ENCODE data around the gene ARHGAP23.

Gene ARHGAP23

GRCh38 chr17:38416840-38417209 lies 11.4 kb upstream of the ARHGAP23 start:
- Histone ChIP-seq H3K4me3 (ENCODE audit: insufficient read depth, low read length, poor library complexity, severe bottlenecking) (no peak overlapping the region), H3K9me3 (ENCODE audit: insufficient read depth, low read length) (no peaks in the 10 kb centered on the region), H3F3A (ENCODE audit: insufficient read depth) (peaks cover 12% of the 10 kb centered on the region; the same call in 1 of the 2 replicates), H3K27ac (ENCODE audit: low read depth, low read length) (no peak overlapping the region), H3K79me2 (ENCODE audit: insufficient read depth, low read length) (no peaks in the 10 kb centered on the region), H3K9me2 (replicated peaks; ENCODE audit: insufficient read depth, low read length) (no peaks in the 10 kb centered on the region), H3K36me3 (ENCODE audit: low read length) (no peaks in the 10 kb centered on the region), H4K20me1 (ENCODE audit: low read depth, low read length) (no peaks in the 10 kb centered on the region), H3K27me3 (ENCODE audit: low read length) (no peaks in the 10 kb centered on the region), H3K9ac (ENCODE audit: low read length) (no peak overlapping the region), H3K4me2 (ENCODE audit: low read depth, low read length, poor library complexity, severe bottlenecking) (no peak overlapping the region), H2AFZ (ENCODE audit: low read depth, low read length, severe bottlenecking) (no peak overlapping the region)
- TF ChIP-seq CTCF (IDR thresholded peaks at IDR 0.05; ENCODE audit: insufficient read depth, low read length, poor library complexity, severe bottlenecking): no peak
- no peak for TF ChIP-seq EZH2phosphoT487 (conservative IDR thresholded peaks at IDR 0.05; ENCODE audit: low read length)

- Histone ChIP-seq H3K9me3 (ENCODE audit: insufficient read depth, low read length) (no peaks in the 10 kb centered on the region), H3F3A (ENCODE audit: insufficient read depth) (peaks cover 12% of the 10 kb centered on the region; the same call in 1 of the 2 replicates), H3K9me2 (replicated peaks; ENCODE audit: insufficient read depth, low read length) (no peaks in the 10 kb centered on the region), H2AFZ (ENCODE audit: low read depth, low read length, severe bottlenecking) (no peak overlapping the region), H3K27ac (ENCODE audit: low read depth, low read length) (no peak overlapping the region), H3K9ac (ENCODE audit: low read length) (no peak overlapping the region), H3K4me3 (ENCODE audit: insufficient read depth, low read length, poor library complexity, severe bottlenecking) (no peak overlapping the region), H4K20me1 (ENCODE audit: low read depth, low read length) (no peaks in the 10 kb centered on the region), H3K27me3 (ENCODE audit: low read length) (no peaks in the 10 kb centered on the region), H3K36me3 (ENCODE audit: low read length) (no peaks in the 10 kb centered on the region), H3K4me2 (ENCODE audit: low read depth, low read length, poor library complexity, severe bottlenecking) (no peak overlapping the region), H3K79me2 (ENCODE audit: insufficient read depth, low read length) (no peaks in the 10 kb centered on the region)
- TF ChIP-seq EZH2phosphoT487 (conservative IDR thresholded peaks at IDR 0.05; ENCODE audit: low read length) (no peak), CTCF (IDR thresholded peaks at IDR 0.05; ENCODE audit: insufficient read depth, low read length, poor library complexity, severe bottlenecking) (no peak)
These were observed 10.9 kb upstream of the ARHGAP23 start for GRCh38 chr17:38417210-38417951.

GRCh38 chr17:38418062-38418692 lies 10.1 kb upstream of the ARHGAP23 start:
- Histone ChIP-seq H3K36me3 (ENCODE audit: low read length) (no peaks in the 10 kb centered on the region), H3K4me2 (ENCODE audit: low read depth, low read length, poor library complexity, severe bottlenecking) (no peak overlapping the region), H3K9ac (ENCODE audit: low read length) (no peak overlapping the region), H3F3A (ENCODE audit: insufficient read depth) (peaks cover 12% of the 10 kb centered on the region; the same call in 1 of the 2 replicates), H3K4me3 (ENCODE audit: insufficient read depth, low read length, poor library complexity, severe bottlenecking) (no peak overlapping the region), H3K27me3 (ENCODE audit: low read length) (no peaks in the 10 kb centered on the region), H2AFZ (ENCODE audit: low read depth, low read length, severe bottlenecking) (no peak overlapping the region), H3K9me3 (ENCODE audit: insufficient read depth, low read length) (no peaks in the 10 kb centered on the region), H3K9me2 (replicated peaks; ENCODE audit: insufficient read depth, low read length) (no peaks in the 10 kb centered on the region), H3K79me2 (ENCODE audit: insufficient read depth, low read length) (no peaks in the 10 kb centered on the region), H4K20me1 (ENCODE audit: low read depth, low read length) (no peaks in the 10 kb centered on the region), H3K27ac (ENCODE audit: low read depth, low read length) (no peak overlapping the region)
- no peak for TF ChIP-seq EZH2phosphoT487 (conservative IDR thresholded peaks at IDR 0.05; ENCODE audit: low read length)
- no peak for TF ChIP-seq CTCF (IDR thresholded peaks at IDR 0.05; ENCODE audit: insufficient read depth, low read length, poor library complexity, severe bottlenecking)
